ENCODE results near the gene GOLGA8M.
"Not testable (repeated sequence)": the region's sequence is repeated elsewhere in the genome, so short reads cannot be mapped to it uniquely, and the experiment has no call there.

GOLGA8M gene

GRCh38 chr15:28719626-28720025, 7.4 kb upstream of the GOLGA8M start:
- H3K27ac ChIP-seq (ENCODE audit: insufficient read depth, low read length, poor library complexity, severe bottlenecking); H3K4me3 ChIP-seq (ENCODE audit: insufficient read depth, low read depth, low read length, poor library complexity, severe bottlenecking); H3K27me3 ChIP-seq (replicated peaks; ENCODE audit: control insufficient read depth, insufficient read depth, low read length, poor library complexity, severe bottlenecking); H3K4me1 ChIP-seq (ENCODE audit: control insufficient read depth, insufficient read depth, low read length, poor library complexity, severe bottlenecking); H3K36me3 ChIP-seq (ENCODE audit: control insufficient read depth, insufficient read depth, low read length); H3K9me3 ChIP-seq (ENCODE audit: control insufficient read depth, low read length); DNase-seq: not testable (repeated sequence)

- H3K4me1 ChIP-seq (ENCODE audit: control insufficient read depth, insufficient read depth, low read length, poor library complexity, severe bottlenecking); DNase-seq; H3K4me3 ChIP-seq (ENCODE audit: insufficient read depth, low read depth, low read length, poor library complexity, severe bottlenecking); H3K9me3 ChIP-seq (ENCODE audit: control insufficient read depth, low read length); H3K27me3 ChIP-seq (replicated peaks; ENCODE audit: control insufficient read depth, insufficient read depth, low read length, poor library complexity, severe bottlenecking); H3K27ac ChIP-seq (ENCODE audit: insufficient read depth, low read length, poor library complexity, severe bottlenecking); H3K36me3 ChIP-seq (ENCODE audit: control insufficient read depth, insufficient read depth, low read length): not testable (repeated sequence)
These were observed 6.4 kb upstream of the GOLGA8M start for GRCh38 chr15:28718576-28718975.

GRCh38 chr15:28714176-28714575, 2.0 kb upstream of the GOLGA8M start:
- H3K36me3 ChIP-seq (ENCODE audit: control insufficient read depth, insufficient read depth, low read length); H3K27ac ChIP-seq (ENCODE audit: insufficient read depth, low read length, poor library complexity, severe bottlenecking); DNase-seq: not testable (repeated sequence)

GRCh38 chr15:28703927-28704326, 8.3 kb downstream of the GOLGA8M start:
- H3K27ac ChIP-seq (ENCODE audit: insufficient read depth, low read length, poor library complexity, severe bottlenecking); H3K36me3 ChIP-seq (ENCODE audit: control insufficient read depth, insufficient read depth, low read length); H3K4me3 ChIP-seq (ENCODE audit: insufficient read depth, low read depth, low read length, poor library complexity, severe bottlenecking); DNase-seq; H3K27me3 ChIP-seq (replicated peaks; ENCODE audit: control insufficient read depth, insufficient read depth, low read length, poor library complexity, severe bottlenecking); H3K4me1 ChIP-seq (ENCODE audit: control insufficient read depth, insufficient read depth, low read length, poor library complexity, severe bottlenecking); H3K9me3 ChIP-seq (ENCODE audit: control insufficient read depth, low read length): not testable (repeated sequence)

More at GRCh38 chr15:28714176-28714575, 2.0 kb upstream of the GOLGA8M start:
- not testable (repeated sequence) for H3K4me1 ChIP-seq (ENCODE audit: control insufficient read depth, insufficient read depth, low read length, poor library complexity, severe bottlenecking); H3K4me3 ChIP-seq (ENCODE audit: insufficient read depth, low read depth, low read length, poor library complexity, severe bottlenecking); H3K27me3 ChIP-seq (replicated peaks; ENCODE audit: control insufficient read depth, insufficient read depth, low read length, poor library complexity, severe bottlenecking); H3K9me3 ChIP-seq (ENCODE audit: control insufficient read depth, low read length)

GRCh38 chr15:28702427-28702826, 9.8 kb downstream of the GOLGA8M start:
- H3K27ac ChIP-seq (ENCODE audit: insufficient read depth, low read length, poor library complexity, severe bottlenecking); H3K4me3 ChIP-seq (ENCODE audit: insufficient read depth, low read depth, low read length, poor library complexity, severe bottlenecking); H3K36me3 ChIP-seq (ENCODE audit: control insufficient read depth, insufficient read depth, low read length); H3K27me3 ChIP-seq (replicated peaks; ENCODE audit: control insufficient read depth, insufficient read depth, low read length, poor library complexity, severe bottlenecking); DNase-seq; H3K4me1 ChIP-seq (ENCODE audit: control insufficient read depth, insufficient read depth, low read length, poor library complexity, severe bottlenecking); H3K9me3 ChIP-seq (ENCODE audit: control insufficient read depth, low read length): not testable (repeated sequence)

GRCh38 chr15:28694006-28694751, 18.0 kb downstream of the GOLGA8M start:
- not testable (repeated sequence) for H3K27ac ChIP-seq (ENCODE audit: insufficient read depth, low read length, poor library complexity, severe bottlenecking); H3K9me3 ChIP-seq (ENCODE audit: control insufficient read depth, low read length); H3K36me3 ChIP-seq (ENCODE audit: control insufficient read depth, insufficient read depth, low read length); DNase-seq; H3K27me3 ChIP-seq (replicated peaks; ENCODE audit: control insufficient read depth, insufficient read depth, low read length, poor library complexity, severe bottlenecking); H3K4me3 ChIP-seq (ENCODE audit: insufficient read depth, low read depth, low read length, poor library complexity, severe bottlenecking); H3K4me1 ChIP-seq (ENCODE audit: control insufficient read depth, insufficient read depth, low read length, poor library complexity, severe bottlenecking)

GRCh38 chr15:28693021-28693420, 19.2 kb downstream of the GOLGA8M start:
- not testable (repeated sequence) for H3K27ac ChIP-seq (ENCODE audit: insufficient read depth, low read length, poor library complexity, severe bottlenecking); H3K27me3 ChIP-seq (replicated peaks; ENCODE audit: control insufficient read depth, insufficient read depth, low read length, poor library complexity, severe bottlenecking); H3K4me3 ChIP-seq (ENCODE audit: insufficient read depth, low read depth, low read length, poor library complexity, severe bottlenecking); H3K4me1 ChIP-seq (ENCODE audit: control insufficient read depth, insufficient read depth, low read length, poor library complexity, severe bottlenecking); H3K36me3 ChIP-seq (ENCODE audit: control insufficient read depth, insufficient read depth, low read length); H3K9me3 ChIP-seq (ENCODE audit: control insufficient read depth, low read length); DNase-seq

GRCh38 chr15:28673533-28673932, 38.7 kb downstream of the GOLGA8M start:
- not testable (repeated sequence) for H3K36me3 ChIP-seq (ENCODE audit: control insufficient read depth, insufficient read depth, low read length); H3K27ac ChIP-seq (ENCODE audit: insufficient read depth, low read length, poor library complexity, severe bottlenecking); H3K9me3 ChIP-seq (ENCODE audit: control insufficient read depth, low read length); H3K4me1 ChIP-seq (ENCODE audit: control insufficient read depth, insufficient read depth, low read length, poor library complexity, severe bottlenecking); DNase-seq; H3K27me3 ChIP-seq (replicated peaks; ENCODE audit: control insufficient read depth, insufficient read depth, low read length, poor library complexity, severe bottlenecking); H3K4me3 ChIP-seq (ENCODE audit: insufficient read depth, low read depth, low read length, poor library complexity, severe bottlenecking)

- not testable (repeated sequence) for H3K9me3 ChIP-seq (ENCODE audit: control insufficient read depth, low read length); H3K27ac ChIP-seq (ENCODE audit: insufficient read depth, low read length, poor library complexity, severe bottlenecking); H3K27me3 ChIP-seq (replicated peaks; ENCODE audit: control insufficient read depth, insufficient read depth, low read length, poor library complexity, severe bottlenecking); H3K4me1 ChIP-seq (ENCODE audit: control insufficient read depth, insufficient read depth, low read length, poor library complexity, severe bottlenecking); H3K36me3 ChIP-seq (ENCODE audit: control insufficient read depth, insufficient read depth, low read length); DNase-seq; H3K4me3 ChIP-seq (ENCODE audit: insufficient read depth, low read depth, low read length, poor library complexity, severe bottlenecking)
These were observed 40.1 kb downstream of the GOLGA8M start for GRCh38 chr15:28672122-28672521.

- H3K27ac ChIP-seq (ENCODE audit: insufficient read depth, low read length, poor library complexity, severe bottlenecking); H3K4me1 ChIP-seq (ENCODE audit: control insufficient read depth, insufficient read depth, low read length, poor library complexity, severe bottlenecking); H3K9me3 ChIP-seq (ENCODE audit: control insufficient read depth, low read length); H3K4me3 ChIP-seq (ENCODE audit: insufficient read depth, low read depth, low read length, poor library complexity, severe bottlenecking); H3K36me3 ChIP-seq (ENCODE audit: control insufficient read depth, insufficient read depth, low read length); DNase-seq; H3K27me3 ChIP-seq (replicated peaks; ENCODE audit: control insufficient read depth, insufficient read depth, low read length, poor library complexity, severe bottlenecking): not testable (repeated sequence)
These were observed 45.8 kb downstream of the GOLGA8M start for GRCh38 chr15:28666402-28666801.
